Fibroblast of lung (primary cell): Measurements from ENCODE around the gene DCK. TPM values are rescaled to one million over a fixed set of nuclear protein-coding genes. Genes with fewer than 3 reads are reported as not detected.

Source experiments
- DNase-seq, 2 donors: peaks; one replicate each; pipeline versions ENCODE4 v3.0.0 to v3.0.0-alpha.2; 2010; ENCODE audit warnings: low read depth in 2 of 2
- H2AFZ ChIP-seq: 2 replicates; pipeline ENCODE4 v1.5.1; 2012; ENCODE audit warnings: low read length, control low read depth, inconsistent platforms
- H3K27ac ChIP-seq: 2 replicates; pipeline ENCODE4 v1.5.1; 2011; ENCODE audit warnings: low read length, control low read depth; ENCODE audit not compliant: insufficient read depth
- H3K27me3 ChIP-seq: 2 replicates; pipeline ENCODE4 v1.5.1; 2011; ENCODE audit warnings: mild to moderate bottlenecking, low read length; ENCODE audit not compliant: control insufficient read depth, insufficient read depth
- H3K36me3 ChIP-seq: 2 replicates; pipeline ENCODE4 v1.5.1; 2011; ENCODE audit warnings: low read length; ENCODE audit not compliant: control insufficient read depth, insufficient read depth
- H3K4me1 ChIP-seq: 2 replicates; pipeline ENCODE4 v1.5.1; 2011; ENCODE audit warnings: low read length; ENCODE audit not compliant: control insufficient read depth, insufficient read depth; ENCODE audit errors: extremely low read depth
- H3K4me2 ChIP-seq: 2 replicates; pipeline ENCODE4 v1.5.1; 2011; ENCODE audit warnings: low read length, control low read depth; ENCODE audit not compliant: insufficient read depth; ENCODE audit errors: extremely low read depth
- H3K4me3 ChIP-seq, 4 experiments: fragments of 200-600 bp in 1 of 4; sonication (generic) in 1 of 4; replicated peaks in 1 of 4; 2 replicates each; pipeline ENCODE4 v1.5.1; 2011 to 2016; ENCODE audit warnings: low read length in 4 of 4, low read depth in 3 of 4, mild to moderate bottlenecking in 3 of 4, control low read depth in 2 of 4, inconsistent platforms in 1 of 4, mixed read lengths in 1 of 4; ENCODE audit not compliant: insufficient read depth in 1 of 4; ENCODE audit errors: control extremely low read depth in 1 of 4
- H3K79me2 ChIP-seq: 2 replicates; pipeline ENCODE4 v1.5.1; 2012; ENCODE audit warnings: mild to moderate bottlenecking, low read length, inconsistent platforms; ENCODE audit not compliant: control insufficient read depth, insufficient read depth
- H3K9ac ChIP-seq: 2 replicates; pipeline ENCODE4 v1.5.1; 2011; ENCODE audit warnings: mild to moderate bottlenecking, low read length, control low read depth; ENCODE audit not compliant: insufficient read depth
- H3K9me3 ChIP-seq: 2 replicates; pipeline ENCODE4 v1.5.1; 2012; ENCODE audit warnings: low read depth, low read length; ENCODE audit not compliant: control insufficient read depth, insufficient read depth
- H4K20me1 ChIP-seq: 2 replicates; pipeline ENCODE4 v1.5.1; 2011; ENCODE audit warnings: low read length; ENCODE audit not compliant: control insufficient read depth, insufficient read depth; ENCODE audit errors: extremely low read depth
- EZH2 ChIP-seq: IDR thresholded peaks from 2 replicates; pipeline ENCODE4 v1.5.1; 2012; ENCODE audit warnings: low read length, control low read depth, mild to moderate bottlenecking; ENCODE audit errors: missing control alignments
- polyA plus RNA-seq, 2 donors: library from polyadenylated mRNA; depleted of rRNA in 1 of 2; stranded (reverse) in 1 of 2; unstranded in 1 of 2; fragments of >200 nt; gene quantifications; 2 replicates each; pipeline ENCODE4 v1.2.1, GENCODE V29; 2011 to 2012; ENCODE audit warnings: missing spikeins in 1 of 2
- total RNA-seq: library from RNA; depleted of rRNA; stranded (reverse); fragments of >200 nt; gene quantifications from 2 replicates; pipeline ENCODE4 v1.2.1, GENCODE V29; 2014
- TF ChIP-seq, protein P1 (sequence below), 2 donors: IDR thresholded peaks in 1 of 2; conservative IDR thresholded peaks in 1 of 2; 1 replicate in 1 of 2; 2 replicates in 1 of 2; pipeline ENCODE4 v1.5.1; 2011 to 2012; ENCODE audit warnings: low read length in 2 of 2, control low read depth in 1 of 2, inconsistent platforms in 1 of 2, low read depth in 1 of 2, mild to moderate bottlenecking in 1 of 2

The DCK gene
- total and polyA plus RNA-seq, 2 donors (not counting 1 experiment from before 2014, with no cell fraction given), result 12.2 to 18.4 TPM

- H3K4me1 ChIP-seq, result peaks cover 8% of the 10 kb centered on the region
- no peak overlapping the region for H3K27ac ChIP-seq
- no peak overlapping the region for H3K9ac ChIP-seq
- H3K4me2 ChIP-seq, result peak overlapping the region; percentile 13
- H3K79me2 ChIP-seq, result peaks cover 13% of the 10 kb centered on the region
- H3K36me3 ChIP-seq, result no peaks in the 10 kb centered on the region
- no peaks in the 10 kb centered on the region for H3K9me3 ChIP-seq
- no peak for DNase-seq
- no peak overlapping the region for H3K4me3 ChIP-seq
- no peaks in the 10 kb centered on the region for H4K20me1 ChIP-seq
- H2AFZ ChIP-seq, result no peak overlapping the region
- no peak for TF ChIP-seq EZH2
- TF ChIP-seq, protein P1, sequence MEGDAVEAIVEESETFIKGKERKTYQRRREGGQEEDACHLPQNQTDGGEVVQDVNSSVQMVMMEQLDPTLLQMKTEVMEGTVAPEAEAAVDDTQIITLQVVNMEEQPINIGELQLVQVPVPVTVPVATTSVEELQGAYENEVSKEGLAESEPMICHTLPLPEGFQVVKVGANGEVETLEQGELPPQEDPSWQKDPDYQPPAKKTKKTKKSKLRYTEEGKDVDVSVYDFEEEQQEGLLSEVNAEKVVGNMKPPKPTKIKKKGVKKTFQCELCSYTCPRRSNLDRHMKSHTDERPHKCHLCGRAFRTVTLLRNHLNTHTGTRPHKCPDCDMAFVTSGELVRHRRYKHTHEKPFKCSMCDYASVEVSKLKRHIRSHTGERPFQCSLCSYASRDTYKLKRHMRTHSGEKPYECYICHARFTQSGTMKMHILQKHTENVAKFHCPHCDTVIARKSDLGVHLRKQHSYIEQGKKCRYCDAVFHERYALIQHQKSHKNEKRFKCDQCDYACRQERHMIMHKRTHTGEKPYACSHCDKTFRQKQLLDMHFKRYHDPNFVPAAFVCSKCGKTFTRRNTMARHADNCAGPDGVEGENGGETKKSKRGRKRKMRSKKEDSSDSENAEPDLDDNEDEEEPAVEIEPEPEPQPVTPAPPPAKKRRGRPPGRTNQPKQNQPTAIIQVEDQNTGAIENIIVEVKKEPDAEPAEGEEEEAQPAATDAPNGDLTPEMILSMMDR (conservative IDR thresholded peaks at IDR 0.05 in 1 of 2, IDR thresholded peaks at IDR 0.05 in 1 of 2; ENCODE audit: low read depth in 1 of 2, low read length in 2 of 2), result no peak
- H3K27me3 ChIP-seq, result no peaks in the 10 kb centered on the region
These were observed 36.8 kb upstream of the DCK start for GRCh38 chr4:70956549-70957210.

- H3K27ac ChIP-seq, result peak overlapping the region; percentile 61
- H3K27me3 ChIP-seq, result no peaks in the 10 kb centered on the region
- H3K79me2 ChIP-seq, result peaks cover 13% of the 10 kb centered on the region
- H4K20me1 ChIP-seq, result no peaks in the 10 kb centered on the region
- H3K9ac ChIP-seq, result no peak overlapping the region
- TF ChIP-seq, protein P1 (conservative IDR thresholded peaks at IDR 0.05 in 1 of 2, IDR thresholded peaks at IDR 0.05 in 1 of 2; ENCODE audit: low read depth in 1 of 2, low read length in 2 of 2), result no peak
- TF ChIP-seq EZH2, result no peak
- H3K36me3 ChIP-seq, result no peaks in the 10 kb centered on the region
- no peaks in the 10 kb centered on the region for H3K9me3 ChIP-seq
- H3K4me3 ChIP-seq, result no peak overlapping the region
- peaks cover 8% of the 10 kb centered on the region for H3K4me1 ChIP-seq
- peak overlapping the region; percentile 65 for H3K4me2 ChIP-seq
- DNase-seq, result peak; percentile 53 to 96
- no peak overlapping the region for H2AFZ ChIP-seq
These were observed 34.8 kb upstream of the DCK start for GRCh38 chr4:70958681-70959080.

- TF ChIP-seq EZH2, result no peak
- Histone ChIP-seq H3K79me2 (no peaks in the 10 kb centered on the region), H4K20me1 (no peaks in the 10 kb centered on the region), H3K9ac (no peak overlapping the region), H3K4me2 (no peak overlapping the region), H3K27me3 (no peaks in the 10 kb centered on the region), H3K27ac (no peak overlapping the region), H3K4me3 (no peak overlapping the region), H3K4me1 (no peaks in the 10 kb centered on the region), H3K36me3 (no peaks in the 10 kb centered on the region), H3K9me3 (no peaks in the 10 kb centered on the region), H2AFZ (no peak overlapping the region)
- peak in 1 of 2 donors; percentile 80 for DNase-seq
These were observed 24.4 kb upstream of the DCK start for GRCh38 chr4:70969076-70969475.
